NB4 (cell line): ENCODE data around the gene ADGRG4.

Experiments
- CTCF ChIP-seq: IDR thresholded peaks from one replicate; pipeline ENCODE4 v1.5.1; 2012; ENCODE audit warnings: low read depth, low read length
- POLR2A ChIP-seq: IDR thresholded peaks from 2 replicates; pipeline ENCODE4 v1.6.1; 2011; ENCODE audit warnings: mild to moderate bottlenecking; ENCODE audit not compliant: insufficient read length; ENCODE audit errors: extremely low read depth

- TF ChIP-seq CTCF = no peak
- TF ChIP-seq POLR2A = no peak
These were observed 9.6 kb downstream of the ADGRG4 start for GRCh38 chrX:136310411-136310810.
